PFSK-1 (cell line): ENCODE measurements around the gene GFPT1.

Experiments used
- FOXP2 ChIP-seq: optimal IDR thresholded peaks from 2 replicates; pipeline ENCODE3; 2011; ENCODE audit warnings: borderline replicate concordance, control low read depth, inconsistent platforms; ENCODE audit not compliant: insufficient read depth; ENCODE audit errors: extremely low read length, extremely low read depth
- POLR2AphosphoS5 ChIP-seq: IDR thresholded peaks from 2 replicates; pipeline ENCODE4 v1.6.1; 2012; ENCODE audit warnings: low read depth, mild to moderate bottlenecking, control low read depth, low read length, moderate library complexity
- REST ChIP-seq, 2 experiments: IDR thresholded peaks; 2 replicates each; pipeline versions ENCODE4 v1.6.1 to v1.8.0; 2011 to 2012; ENCODE audit warnings: low read depth in 2 of 2, low read length in 2 of 2, control low read depth in 1 of 2, inconsistent platforms in 1 of 2, mild to moderate bottlenecking in 1 of 2, moderate library complexity in 1 of 2; ENCODE audit not compliant: insufficient read depth in 1 of 2
- SIN3A ChIP-seq: IDR thresholded peaks from 2 replicates; pipeline ENCODE4 v1.6.1; 2012; ENCODE audit warnings: mild to moderate bottlenecking, low read length, moderate library complexity, borderline replicate concordance; ENCODE audit not compliant: insufficient read depth
- TAF1 ChIP-seq: IDR thresholded peaks from 2 replicates; pipeline ENCODE4 v1.6.1; 2012; ENCODE audit warnings: low read length, control low read depth, borderline replicate concordance; ENCODE audit not compliant: insufficient read depth

The GFPT1 gene

GRCh38 chr2:69390471-69390870 lies 3.4 kb upstream of the GFPT1 start:
- no peak for TF ChIP-seq REST (IDR thresholded peaks at IDR 0.05; ENCODE audit: insufficient read depth in 1 of 2, low read depth in 2 of 2, low read length in 2 of 2)
- no peak for TF ChIP-seq TAF1
- TF ChIP-seq POLR2AphosphoS5 = no peak
- no peak for TF ChIP-seq FOXP2
- no peak for TF ChIP-seq SIN3A

DNA sequence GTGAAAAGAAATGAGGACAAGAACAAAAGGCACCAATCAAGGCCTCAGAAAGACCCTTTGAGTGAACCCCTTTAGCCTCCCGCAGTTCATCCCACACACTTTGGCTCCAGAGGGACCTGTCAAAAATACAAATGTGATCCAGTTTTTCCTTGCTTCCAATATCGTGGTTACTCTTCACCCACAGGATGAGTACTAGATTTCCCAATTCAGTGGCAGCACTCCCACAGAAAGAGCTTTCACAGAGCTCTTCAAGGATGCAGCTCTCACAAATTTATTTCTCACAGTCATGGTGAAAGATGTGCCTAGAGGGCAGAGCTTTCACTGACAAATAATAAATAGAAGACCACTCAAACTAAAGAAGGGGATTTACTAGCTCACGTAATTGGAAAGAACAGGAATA lies 3.0 kb upstream of the GFPT1 start:
- TF ChIP-seq SIN3A (no peak), POLR2AphosphoS5 (no peak), TAF1 (no peak), REST (IDR thresholded peaks at IDR 0.05; ENCODE audit: insufficient read depth in 1 of 2, low read depth in 2 of 2, low read length in 2 of 2) (no peak), FOXP2 (no peak)

- TF ChIP-seq FOXP2 = no peak
- TF ChIP-seq REST (IDR thresholded peaks at IDR 0.05; ENCODE audit: insufficient read depth in 1 of 2, low read depth in 2 of 2, low read length in 2 of 2) = no peak
- no peak for TF ChIP-seq POLR2AphosphoS5
- TF ChIP-seq SIN3A = no peak
- no peak for TF ChIP-seq TAF1
These were observed 2.2 kb upstream of the GFPT1 start for GRCh38 chr2:69389271-69389670.

GRCh38 chr2:69387770-69388481 lies 899 bp upstream of the GFPT1 start:
- no peak for TF ChIP-seq REST (IDR thresholded peaks at IDR 0.05; ENCODE audit: insufficient read depth in 1 of 2, low read depth in 2 of 2, low read length in 2 of 2)
- no peak for TF ChIP-seq POLR2AphosphoS5
- TF ChIP-seq FOXP2 = no peak
- no peak for TF ChIP-seq SIN3A
- no peak for TF ChIP-seq TAF1

- TF ChIP-seq REST (IDR thresholded peaks at IDR 0.05; ENCODE audit: insufficient read depth in 1 of 2, low read depth in 2 of 2, low read length in 2 of 2) (no peak), POLR2AphosphoS5 (no peak), SIN3A (no peak), TAF1 (no peak), FOXP2 (no peak)
These were observed 667 bp downstream of the GFPT1 start for GRCh38 chr2:69386360-69386759.
